ENCODE results near the gene DYNLT1. TPM values are rescaled to one million over a fixed set of nuclear protein-coding genes. Genes with fewer than 3 reads are reported as not detected.

Gene DYNLT1
- total RNA-seq: 100 to 1,000 TPM in 3 of 4 donors, 10 to 100 TPM in 1; 83.9 to 125 (median 113) TPM

GRCh38 chr6:158644231-158645063 lies at the start of gene DYNLT1:
DYNLT1 (minus strand) TSS chr6:158644743; CDS start chr6:158644708, 35 bp downstream.
- no peaks in the 10 kb centered on the region for H3K9me3 ChIP-seq
- H3K27me3 ChIP-seq: no peaks in the 10 kb centered on the region
- H3K27ac ChIP-seq: peak within 1 kb of the TSS; percentile 92 to 99 (median 97)
- ATAC-seq: peak; percentile 96
- H3K4me1 ChIP-seq: peaks cover 9 to 60% (median 12%) of the 10 kb centered on the region in 3 donors
- H3K4me3 ChIP-seq: peak within 1 kb of the TSS; percentile 78 to 82
- WGBS, 2 donors (ENCODE audit: low coverage in 1 of 2): no CpG with 5 or more reads among the region's 81 CpGs
- peak; percentile 97 for TF ChIP-seq POLR2AphosphoS5 (IDR thresholded peaks at IDR 0.05)
- TF ChIP-seq EP300 (IDR thresholded peaks at IDR 0.05): no peak
- TF ChIP-seq POLR2A (IDR thresholded peaks at IDR 0.05): peak; percentile 93 to 97
- H3K36me3 ChIP-seq: no peaks in the 10 kb centered on the region

GRCh38 chr6:158688860-158689259 lies 44.3 kb upstream of the DYNLT1 start:
- Histone ChIP-seq H3K36me3 (no peaks in the 10 kb centered on the region), H3K4me3 (no peak overlapping the region), H3K27ac (no peak overlapping the region), H3K9me3 (no peaks in the 10 kb centered on the region), H3K4me1 (peaks cover 0 to 33% (median 0%) of the 10 kb centered on the region in 3 donors), H3K27me3 (no peaks in the 10 kb centered on the region)
- no peak for ATAC-seq
- TF ChIP-seq, protein P1, sequence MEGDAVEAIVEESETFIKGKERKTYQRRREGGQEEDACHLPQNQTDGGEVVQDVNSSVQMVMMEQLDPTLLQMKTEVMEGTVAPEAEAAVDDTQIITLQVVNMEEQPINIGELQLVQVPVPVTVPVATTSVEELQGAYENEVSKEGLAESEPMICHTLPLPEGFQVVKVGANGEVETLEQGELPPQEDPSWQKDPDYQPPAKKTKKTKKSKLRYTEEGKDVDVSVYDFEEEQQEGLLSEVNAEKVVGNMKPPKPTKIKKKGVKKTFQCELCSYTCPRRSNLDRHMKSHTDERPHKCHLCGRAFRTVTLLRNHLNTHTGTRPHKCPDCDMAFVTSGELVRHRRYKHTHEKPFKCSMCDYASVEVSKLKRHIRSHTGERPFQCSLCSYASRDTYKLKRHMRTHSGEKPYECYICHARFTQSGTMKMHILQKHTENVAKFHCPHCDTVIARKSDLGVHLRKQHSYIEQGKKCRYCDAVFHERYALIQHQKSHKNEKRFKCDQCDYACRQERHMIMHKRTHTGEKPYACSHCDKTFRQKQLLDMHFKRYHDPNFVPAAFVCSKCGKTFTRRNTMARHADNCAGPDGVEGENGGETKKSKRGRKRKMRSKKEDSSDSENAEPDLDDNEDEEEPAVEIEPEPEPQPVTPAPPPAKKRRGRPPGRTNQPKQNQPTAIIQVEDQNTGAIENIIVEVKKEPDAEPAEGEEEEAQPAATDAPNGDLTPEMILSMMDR (IDR thresholded peaks at IDR 0.05): no peak
- TF ChIP-seq EP300 (IDR thresholded peaks at IDR 0.05) (no peak), POLR2A (IDR thresholded peaks at IDR 0.05) (no peak), POLR2AphosphoS5 (IDR thresholded peaks at IDR 0.05) (no peak)
- 60 to 81% methylated on average over 1 of the region's 1 CpG for whole genome bisulfite sequencing, 2 donors (ENCODE audit: low coverage in 1 of 2)

DNA sequence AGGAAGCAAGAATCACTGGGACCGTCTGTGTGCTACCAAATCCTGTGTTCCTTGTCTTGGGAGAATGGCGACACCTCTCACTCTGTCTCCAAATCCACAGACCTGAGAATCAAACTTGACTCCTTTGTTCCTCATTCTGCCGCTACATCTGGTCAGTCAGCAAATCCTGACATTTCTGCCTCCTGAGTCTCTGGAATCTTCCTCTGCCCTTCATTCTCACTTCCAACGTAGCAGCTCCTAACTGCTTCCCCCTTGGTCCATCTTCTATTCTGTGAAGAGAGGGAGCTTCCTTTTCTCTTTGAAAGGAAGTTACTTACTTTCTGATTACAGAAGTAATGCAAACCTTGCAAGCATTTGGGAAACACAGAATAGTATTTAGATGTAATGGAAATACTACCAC lies 43.0 kb upstream of the DYNLT1 start:
- Histone ChIP-seq H3K9me3 (no peaks in the 10 kb centered on the region), H3K27me3 (no peaks in the 10 kb centered on the region), H3K36me3 (no peaks in the 10 kb centered on the region), H3K4me3 (no peak overlapping the region), H3K27ac (peak overlapping the region in 2 of 4 donors; percentile 12 to 18), H3K4me1 (peaks cover 0 to 33% (median 0%) of the 10 kb centered on the region in 3 donors)
- no peak for ATAC-seq
- 87 to 90% methylated on average over 3 to 4 of the region's 4 CpGs for WGBS, 2 donors (ENCODE audit: low coverage in 1 of 2)
- TF ChIP-seq, protein P1 (IDR thresholded peaks at IDR 0.05): no peak
- TF ChIP-seq POLR2AphosphoS5 (IDR thresholded peaks at IDR 0.05) (no peak), POLR2A (IDR thresholded peaks at IDR 0.05) (no peak), EP300 (IDR thresholded peaks at IDR 0.05) (no peak)

- peak; percentile 20 for ATAC-seq
- peak overlapping the region in 3 of 4 donors; percentile 12 to 38 (median 14) for H3K27ac ChIP-seq
- TF ChIP-seq EP300 (IDR thresholded peaks at IDR 0.05) (no peak), POLR2A (IDR thresholded peaks at IDR 0.05) (no peak), POLR2AphosphoS5 (IDR thresholded peaks at IDR 0.05) (no peak)
- TF ChIP-seq, protein P1 (IDR thresholded peaks at IDR 0.05): no peak
Observed at GRCh38 chr6:158686791-158687381, 42.3 kb upstream of the DYNLT1 start.

GRCh38 chr6:158686311-158686710 lies 41.8 kb upstream of the DYNLT1 start:
- no peaks in the 10 kb centered on the region for H3K27me3 ChIP-seq
- 36 to 75% methylated on average over 1 to 4 of the region's 4 CpGs for WGBS, 2 donors (ENCODE audit: low coverage in 1 of 2)
- TF ChIP-seq POLR2AphosphoS5 (IDR thresholded peaks at IDR 0.05) (no peak), POLR2A (IDR thresholded peaks at IDR 0.05) (no peak), EP300 (IDR thresholded peaks at IDR 0.05) (no peak)
- TF ChIP-seq, protein P1 (IDR thresholded peaks at IDR 0.05): no peak
- H3K4me3 ChIP-seq: no peak overlapping the region
- no peak for ATAC-seq
- peaks cover 0 to 29% (median 0%) of the 10 kb centered on the region in 3 donors for H3K4me1 ChIP-seq
- no peaks in the 10 kb centered on the region for H3K9me3 ChIP-seq
- peak overlapping the region in 2 of 4 donors; percentile 14 to 38 for H3K27ac ChIP-seq
- no peaks in the 10 kb centered on the region for H3K36me3 ChIP-seq

More at GRCh38 chr6:158686791-158687381, 42.3 kb upstream of the DYNLT1 start:
- Histone ChIP-seq H3K4me1 (peaks cover 0 to 33% (median 0%) of the 10 kb centered on the region in 3 donors), H3K27me3 (no peaks in the 10 kb centered on the region), H3K9me3 (no peaks in the 10 kb centered on the region), H3K4me3 (no peak overlapping the region), H3K36me3 (no peaks in the 10 kb centered on the region)
- WGBS, 2 donors (ENCODE audit: low coverage in 1 of 2): 75 to 83% methylated on average over 4 to 7 of the region's 7 CpGs

Measured in gastroesophageal sphincter (tissue), 4 donors.